ENCODE measurements around the gene GFOD2.

The GFOD2 gene

DNA sequence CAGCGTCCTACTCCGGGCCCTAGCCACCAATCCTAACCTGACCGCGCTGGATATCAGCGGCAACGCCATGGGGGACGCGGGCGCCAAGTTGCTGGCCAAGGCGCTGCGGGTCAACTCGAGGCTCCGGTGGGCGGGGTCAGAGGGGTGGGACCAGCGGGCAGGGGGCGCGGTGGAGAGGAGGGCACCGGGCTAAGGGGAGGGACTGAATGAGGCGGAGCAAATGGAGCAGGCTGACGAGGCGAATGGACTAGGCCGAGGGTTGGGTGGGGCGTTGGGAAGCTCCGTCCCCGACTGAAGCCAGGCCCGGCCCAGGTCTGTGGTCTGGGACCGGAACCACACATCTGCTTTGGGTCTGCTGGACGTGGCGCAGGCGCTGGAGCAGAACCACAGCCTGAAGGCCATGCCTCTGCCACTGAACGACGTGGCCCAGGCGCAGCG lies 69.6 kb downstream of the GFOD2 start:
- Histone ChIP-seq H3K36me3 (ENCODE audit: control insufficient read depth in 5 of 5, insufficient read depth in 5 of 5, low read length in 5 of 5) (no peaks in the 10 kb centered on the region), H3K9me3 (ENCODE audit: control insufficient read depth in 5 of 5, low read length in 5 of 5) (no peaks in the 10 kb centered on the region), H3K4me1 (ENCODE audit: control insufficient read depth in 5 of 5, insufficient read depth in 5 of 5, low read length in 5 of 5) (peaks cover 4 to 33% (median 24%) of the 10 kb centered on the region in 5 donors), H3K9ac (ENCODE audit: low read length in 5 of 5) (no peak overlapping the region), H3K4me3 (ENCODE audit: low read depth in 1 of 5, low read length in 5 of 5) (peak overlapping the region in 2 of 5 donors; percentile 28 to 34), H3K27me3 (ENCODE audit: control insufficient read depth in 5 of 5, insufficient read depth in 4 of 5, low read length in 5 of 5) (peaks cover 43 to 76% (median 69%) of the 10 kb centered on the region in 5 donors), H3K27ac (ENCODE audit: low read depth, low read length) (no peak overlapping the region)

DNA sequence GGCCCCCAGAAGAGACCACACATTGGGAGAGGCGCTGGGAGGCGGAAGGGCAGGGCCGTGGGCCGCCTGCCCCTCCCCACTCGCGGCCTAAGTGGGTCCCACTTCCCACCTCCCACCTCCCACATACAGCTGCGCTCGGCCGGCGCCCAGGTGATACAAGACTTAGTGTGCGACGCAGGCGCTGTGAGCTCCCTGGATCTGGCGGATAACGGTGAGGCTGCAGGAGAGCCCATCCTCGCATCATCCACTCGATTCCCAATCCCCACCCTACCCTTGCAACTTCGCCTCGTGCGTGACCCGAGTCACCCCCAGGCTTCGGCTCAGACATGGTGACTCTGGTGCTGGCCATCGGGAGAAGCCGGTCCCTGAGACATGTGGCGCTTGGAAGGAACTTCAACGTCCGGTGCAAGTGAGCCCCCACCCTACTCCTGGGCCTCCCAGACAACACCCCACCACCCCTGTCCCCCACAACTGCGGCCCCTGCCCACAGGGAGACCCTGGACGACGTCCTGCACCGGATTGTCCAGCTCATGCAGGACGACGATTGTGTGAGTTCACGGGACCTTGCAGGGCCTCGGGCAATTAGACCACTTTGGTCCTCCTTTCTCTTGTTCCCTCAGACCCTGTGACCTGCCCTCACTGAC lies 70.2 kb downstream of the GFOD2 start:
- peaks cover 37 to 70% (median 63%) of the 10 kb centered on the region in 5 donors for H3K27me3 ChIP-seq (ENCODE audit: control insufficient read depth in 5 of 5, insufficient read depth in 4 of 5, low read length in 5 of 5)
- no peak overlapping the region for H3K9ac ChIP-seq (ENCODE audit: low read length in 5 of 5)
- H3K4me1 ChIP-seq (ENCODE audit: control insufficient read depth in 5 of 5, insufficient read depth in 5 of 5, low read length in 5 of 5): peaks cover 4 to 36% (median 24%) of the 10 kb centered on the region in 5 donors
- no peak overlapping the region for H3K27ac ChIP-seq (ENCODE audit: low read depth, low read length)
- no peak overlapping the region for H3K4me3 ChIP-seq (ENCODE audit: low read depth in 1 of 5, low read length in 5 of 5)
- no peaks in the 10 kb centered on the region for H3K36me3 ChIP-seq (ENCODE audit: control insufficient read depth in 5 of 5, insufficient read depth in 5 of 5, low read length in 5 of 5)
- H3K9me3 ChIP-seq (ENCODE audit: control insufficient read depth in 5 of 5, low read length in 5 of 5): no peaks in the 10 kb centered on the region

DNA sequence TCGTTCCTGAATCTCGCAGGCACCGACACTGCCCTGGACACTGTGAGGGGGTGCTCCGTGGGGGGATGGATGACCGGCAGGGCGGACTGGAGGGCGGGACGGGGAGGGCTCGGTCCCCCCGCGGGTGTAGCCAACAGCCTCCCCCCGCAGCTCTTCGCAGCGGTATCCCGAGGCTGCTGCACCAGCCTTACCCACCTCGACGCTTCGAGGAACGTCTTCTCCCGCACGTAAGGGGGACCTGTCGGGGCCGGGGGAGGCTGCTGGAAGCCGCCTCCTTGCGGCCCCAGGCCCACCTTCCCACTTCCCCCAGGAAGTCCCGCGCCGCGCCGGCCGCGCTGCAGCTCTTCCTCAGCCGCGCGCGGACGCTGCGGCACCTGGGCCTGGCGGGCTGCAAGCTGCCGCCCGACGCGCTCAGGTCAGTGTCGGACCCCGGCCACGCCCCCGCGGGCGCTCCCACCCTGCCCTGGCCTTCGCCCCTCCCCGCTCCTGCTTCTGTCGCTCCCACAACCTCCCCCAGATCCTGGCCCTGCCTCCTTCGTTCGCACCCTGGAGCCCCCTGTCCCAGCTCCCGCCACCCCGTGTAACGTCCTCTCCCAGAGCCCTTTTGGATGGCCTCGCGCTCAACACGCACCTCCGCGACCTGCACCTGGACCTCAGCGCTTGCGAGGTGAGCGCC lies 70.9 kb downstream of the GFOD2 start:
- no peaks in the 10 kb centered on the region for H3K9me3 ChIP-seq (ENCODE audit: control insufficient read depth in 5 of 5, low read length in 5 of 5)
- H3K4me3 ChIP-seq (ENCODE audit: low read depth in 1 of 5, low read length in 5 of 5): no peak overlapping the region
- no peak overlapping the region for H3K9ac ChIP-seq (ENCODE audit: low read length in 5 of 5)
- H3K36me3 ChIP-seq (ENCODE audit: control insufficient read depth in 5 of 5, insufficient read depth in 5 of 5, low read length in 5 of 5): no peaks in the 10 kb centered on the region
- H3K4me1 ChIP-seq (ENCODE audit: control insufficient read depth in 5 of 5, insufficient read depth in 5 of 5, low read length in 5 of 5): peaks cover 4 to 30% (median 20%) of the 10 kb centered on the region in 5 donors
- peaks cover 37 to 64% (median 58%) of the 10 kb centered on the region in 5 donors for H3K27me3 ChIP-seq (ENCODE audit: control insufficient read depth in 5 of 5, insufficient read depth in 4 of 5, low read length in 5 of 5)
- no peak overlapping the region for H3K27ac ChIP-seq (ENCODE audit: low read depth, low read length)

DNA sequence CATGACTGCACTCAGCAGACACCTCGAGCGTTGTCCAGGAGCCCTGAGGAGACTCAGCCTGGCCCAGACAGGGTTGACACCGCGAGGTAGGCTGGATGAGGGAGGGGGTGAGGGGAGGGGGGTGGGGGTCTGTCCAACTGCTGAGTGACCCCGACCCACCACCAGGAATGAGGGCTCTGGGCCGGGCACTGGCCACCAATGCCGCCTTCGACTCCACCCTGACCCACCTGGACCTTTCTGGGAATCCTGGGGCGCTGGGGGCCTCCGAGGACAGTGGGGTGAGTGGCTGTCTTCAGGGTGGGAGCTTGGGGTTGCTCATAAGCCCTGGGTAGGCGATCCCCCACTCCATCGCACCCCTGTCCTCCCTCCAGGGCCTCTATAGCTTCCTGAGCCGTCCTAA lies 71.4 kb downstream of the GFOD2 start:
- no peaks in the 10 kb centered on the region for H3K36me3 ChIP-seq (ENCODE audit: control insufficient read depth in 5 of 5, insufficient read depth in 5 of 5, low read length in 5 of 5)
- H3K27me3 ChIP-seq (ENCODE audit: control insufficient read depth in 5 of 5, insufficient read depth in 4 of 5, low read length in 5 of 5): peaks cover 37 to 64% (median 56%) of the 10 kb centered on the region in 5 donors
- peaks cover 4 to 30% (median 18%) of the 10 kb centered on the region in 5 donors for H3K4me1 ChIP-seq (ENCODE audit: control insufficient read depth in 5 of 5, insufficient read depth in 5 of 5, low read length in 5 of 5)
- no peaks in the 10 kb centered on the region for H3K9me3 ChIP-seq (ENCODE audit: control insufficient read depth in 5 of 5, low read length in 5 of 5)
- H3K9ac ChIP-seq (ENCODE audit: low read length in 5 of 5): no peak overlapping the region
- no peak overlapping the region for H3K27ac ChIP-seq (ENCODE audit: low read depth, low read length)
- no peak overlapping the region for H3K4me3 ChIP-seq (ENCODE audit: low read depth in 1 of 5, low read length in 5 of 5)

GRCh38 chr16:67647111-67647651 lies 71.9 kb downstream of the GFOD2 start:
- Histone ChIP-seq H3K27ac (ENCODE audit: low read depth, low read length) (no peak overlapping the region), H3K36me3 (ENCODE audit: control insufficient read depth in 5 of 5, insufficient read depth in 5 of 5, low read length in 5 of 5) (no peaks in the 10 kb centered on the region), H3K9me3 (ENCODE audit: control insufficient read depth in 5 of 5, low read length in 5 of 5) (no peaks in the 10 kb centered on the region), H3K4me3 (ENCODE audit: low read depth in 1 of 5, low read length in 5 of 5) (no peak overlapping the region), H3K4me1 (ENCODE audit: control insufficient read depth in 5 of 5, insufficient read depth in 5 of 5, low read length in 5 of 5) (peaks cover 4 to 32% (median 18%) of the 10 kb centered on the region in 5 donors), H3K9ac (ENCODE audit: low read length in 5 of 5) (no peak overlapping the region), H3K27me3 (ENCODE audit: control insufficient read depth in 5 of 5, insufficient read depth in 4 of 5, low read length in 5 of 5) (peaks cover 36 to 60% (median 52%) of the 10 kb centered on the region in 5 donors)

DNA sequence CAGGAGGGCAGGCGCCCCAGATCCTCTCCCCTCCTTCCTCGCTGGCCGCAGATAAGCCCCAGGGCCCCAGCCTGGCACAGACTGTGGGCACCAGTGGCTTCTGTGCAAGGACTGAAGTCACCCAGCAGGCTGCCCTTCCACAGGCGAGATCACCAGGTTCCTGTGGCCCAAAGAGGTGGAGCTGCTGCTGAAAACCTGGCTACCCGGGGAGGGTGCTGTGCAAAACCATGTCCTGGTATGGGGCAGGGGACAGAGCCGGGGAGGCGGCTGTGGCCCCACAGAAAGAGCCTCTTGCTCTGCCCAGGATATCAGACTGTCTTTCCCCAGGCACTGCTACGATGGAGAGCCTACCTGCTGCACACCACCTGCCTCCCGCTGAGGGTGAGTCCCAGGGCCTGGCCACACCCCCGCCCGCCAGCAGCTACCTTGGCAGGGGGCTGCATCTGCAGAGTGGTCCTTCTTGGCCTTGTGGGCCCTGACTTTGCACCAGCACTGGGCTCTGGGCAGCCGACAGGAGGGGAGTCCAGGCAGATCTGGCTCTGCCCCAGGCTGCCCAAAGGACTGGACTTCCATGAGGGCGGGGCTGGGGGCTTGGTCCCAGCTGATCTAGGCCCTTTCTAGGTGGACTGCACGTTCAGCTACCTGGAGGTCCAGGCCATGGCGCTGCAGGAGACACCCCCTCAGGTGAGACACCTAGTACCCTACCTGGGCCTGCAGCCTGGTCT lies 73.6 kb downstream of the GFOD2 start:
- Histone ChIP-seq H3K4me1 (ENCODE audit: control insufficient read depth in 5 of 5, insufficient read depth in 5 of 5, low read length in 5 of 5) (peaks cover 4 to 39% (median 24%) of the 10 kb centered on the region in 5 donors), H3K36me3 (ENCODE audit: control insufficient read depth in 5 of 5, insufficient read depth in 5 of 5, low read length in 5 of 5) (no peaks in the 10 kb centered on the region), H3K9ac (ENCODE audit: low read length in 5 of 5) (no peak overlapping the region), H3K27ac (ENCODE audit: low read depth, low read length) (no peak overlapping the region), H3K27me3 (ENCODE audit: control insufficient read depth in 5 of 5, insufficient read depth in 4 of 5, low read length in 5 of 5) (peaks cover 26 to 48% (median 40%) of the 10 kb centered on the region in 5 donors), H3K4me3 (ENCODE audit: low read depth in 1 of 5, low read length in 5 of 5) (peak overlapping the region in 1 of 5 donors; percentile 51), H3K9me3 (ENCODE audit: control insufficient read depth in 5 of 5, low read length in 5 of 5) (no peaks in the 10 kb centered on the region)

DNA sequence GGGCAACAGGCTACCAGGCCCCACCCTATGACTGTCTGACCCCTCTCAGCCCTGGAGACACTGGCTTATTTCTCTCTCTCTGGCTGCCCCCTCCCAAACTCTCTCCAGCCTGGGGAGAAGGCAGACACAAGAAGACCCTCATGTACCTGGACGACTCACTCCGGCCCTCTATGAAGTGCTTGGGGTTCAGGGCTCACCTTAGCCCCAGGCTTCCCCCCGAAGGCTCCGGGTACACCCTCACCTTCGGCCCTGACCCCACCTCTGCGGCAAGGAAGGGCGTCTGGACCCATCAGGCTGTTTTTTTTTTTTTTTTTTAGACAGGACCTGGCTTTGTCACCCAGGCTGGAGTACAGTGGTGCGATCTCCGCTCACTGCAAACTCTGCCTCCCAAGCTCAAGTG lies 75.1 kb downstream of the GFOD2 start:
- H3K36me3 ChIP-seq (ENCODE audit: control insufficient read depth in 5 of 5, insufficient read depth in 5 of 5, low read length in 5 of 5): peaks cover 0 to 9% (median 4%) of the 10 kb centered on the region in 5 donors
- peaks cover 0 to 28% (median 15%) of the 10 kb centered on the region in 5 donors for H3K4me1 ChIP-seq (ENCODE audit: control insufficient read depth in 5 of 5, insufficient read depth in 5 of 5, low read length in 5 of 5)
- no peaks in the 10 kb centered on the region for H3K9me3 ChIP-seq (ENCODE audit: control insufficient read depth in 5 of 5, low read length in 5 of 5)
- no peak overlapping the region for H3K4me3 ChIP-seq (ENCODE audit: low read depth in 1 of 5, low read length in 5 of 5)
- H3K27ac ChIP-seq (ENCODE audit: low read depth, low read length): no peak overlapping the region
- H3K27me3 ChIP-seq (ENCODE audit: control insufficient read depth in 5 of 5, insufficient read depth in 4 of 5, low read length in 5 of 5): peaks cover 26 to 36% (median 31%) of the 10 kb centered on the region in 5 donors
- no peak overlapping the region for H3K9ac ChIP-seq (ENCODE audit: low read length in 5 of 5)

DNA sequence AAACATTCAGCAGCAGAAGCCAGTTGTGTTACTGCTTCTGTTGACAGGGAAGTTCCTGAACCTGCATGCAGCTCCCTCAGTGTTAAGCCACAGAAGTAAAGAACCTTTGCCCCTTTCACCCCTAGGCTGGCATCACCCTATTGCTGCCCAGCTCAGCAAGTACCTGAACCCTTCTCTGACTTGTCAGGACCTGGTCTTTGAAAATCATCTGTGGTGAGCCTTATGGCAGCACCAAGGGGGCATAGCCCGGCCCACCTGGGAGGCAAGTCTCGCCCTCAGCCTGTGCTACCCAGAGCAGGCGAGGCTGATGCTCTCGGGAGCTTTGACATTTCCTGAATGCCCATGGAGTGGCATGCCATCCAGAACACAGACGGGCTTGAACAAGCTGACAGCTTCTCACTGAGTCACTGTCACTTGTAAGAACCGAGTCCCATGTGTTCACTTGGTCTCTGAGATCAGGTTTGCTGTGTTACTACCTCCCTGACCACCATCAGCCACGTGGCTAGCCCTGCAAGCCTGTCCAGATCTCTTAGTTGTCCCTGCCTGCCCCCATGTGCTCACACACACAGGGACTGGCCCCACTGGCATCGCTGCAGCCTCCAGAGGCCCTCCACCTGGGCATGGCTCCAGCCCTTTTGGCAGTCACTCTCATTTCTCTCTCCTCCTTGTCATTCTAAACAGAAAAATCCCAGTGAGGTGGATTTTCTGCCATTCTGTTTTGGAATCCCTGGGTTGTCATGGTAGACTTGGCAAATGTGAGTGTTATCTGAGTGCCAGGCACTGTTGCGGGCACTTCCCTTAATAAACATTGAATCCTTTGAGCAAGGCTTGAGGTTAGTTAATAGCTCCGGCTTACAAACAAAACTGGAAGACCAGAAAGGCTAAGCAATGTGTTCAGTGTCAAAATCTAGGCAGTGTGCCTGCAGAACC lies 77.1 kb downstream of the GFOD2 start:
- H3K4me1 ChIP-seq (ENCODE audit: control insufficient read depth in 5 of 5, insufficient read depth in 5 of 5, low read length in 5 of 5): peaks cover 0 to 22% (median 12%) of the 10 kb centered on the region in 5 donors
- H3K9ac ChIP-seq (ENCODE audit: low read length in 5 of 5): no peak overlapping the region
- H3K27me3 ChIP-seq (ENCODE audit: control insufficient read depth in 5 of 5, insufficient read depth in 4 of 5, low read length in 5 of 5): peaks cover 14 to 20% (median 18%) of the 10 kb centered on the region in 5 donors
- H3K9me3 ChIP-seq (ENCODE audit: control insufficient read depth in 5 of 5, low read length in 5 of 5): no peaks in the 10 kb centered on the region
- no peak overlapping the region for H3K4me3 ChIP-seq (ENCODE audit: low read depth in 1 of 5, low read length in 5 of 5)
- peaks cover 8 to 29% (median 23%) of the 10 kb centered on the region in 5 donors for H3K36me3 ChIP-seq (ENCODE audit: control insufficient read depth in 5 of 5, insufficient read depth in 5 of 5, low read length in 5 of 5)
- H3K27ac ChIP-seq (ENCODE audit: low read depth, low read length): no peak overlapping the region

GRCh38 chr16:67637625-67638024 lies 81.5 kb downstream of the GFOD2 start:
- H3K36me3 ChIP-seq (ENCODE audit: control insufficient read depth in 5 of 5, insufficient read depth in 5 of 5, low read length in 5 of 5): peaks cover 11 to 63% (median 41%) of the 10 kb centered on the region in 5 donors
- H3K27me3 ChIP-seq (ENCODE audit: control insufficient read depth in 5 of 5, insufficient read depth in 4 of 5, low read length in 5 of 5): no peaks in the 10 kb centered on the region
- peaks cover 0 to 11% (median 6%) of the 10 kb centered on the region in 5 donors for H3K4me1 ChIP-seq (ENCODE audit: control insufficient read depth in 5 of 5, insufficient read depth in 5 of 5, low read length in 5 of 5)
- no peak overlapping the region for H3K9ac ChIP-seq (ENCODE audit: low read length in 5 of 5)
- H3K27ac ChIP-seq (ENCODE audit: low read depth, low read length): no peak overlapping the region
- no peaks in the 10 kb centered on the region for H3K9me3 ChIP-seq (ENCODE audit: control insufficient read depth in 5 of 5, low read length in 5 of 5)
- H3K4me3 ChIP-seq (ENCODE audit: low read depth in 1 of 5, low read length in 5 of 5): no peak overlapping the region
